ENCODE data around the gene ADCY3. TPM values are rescaled to one million over a fixed set of nuclear protein-coding genes. Genes with fewer than 3 reads are reported as not detected.

Gene ADCY3
- total and polyA plus RNA-seq, 2 of the 4 experiments (the other 2 are of a cell fraction), result 17.4 to 46.1 TPM

DNA sequence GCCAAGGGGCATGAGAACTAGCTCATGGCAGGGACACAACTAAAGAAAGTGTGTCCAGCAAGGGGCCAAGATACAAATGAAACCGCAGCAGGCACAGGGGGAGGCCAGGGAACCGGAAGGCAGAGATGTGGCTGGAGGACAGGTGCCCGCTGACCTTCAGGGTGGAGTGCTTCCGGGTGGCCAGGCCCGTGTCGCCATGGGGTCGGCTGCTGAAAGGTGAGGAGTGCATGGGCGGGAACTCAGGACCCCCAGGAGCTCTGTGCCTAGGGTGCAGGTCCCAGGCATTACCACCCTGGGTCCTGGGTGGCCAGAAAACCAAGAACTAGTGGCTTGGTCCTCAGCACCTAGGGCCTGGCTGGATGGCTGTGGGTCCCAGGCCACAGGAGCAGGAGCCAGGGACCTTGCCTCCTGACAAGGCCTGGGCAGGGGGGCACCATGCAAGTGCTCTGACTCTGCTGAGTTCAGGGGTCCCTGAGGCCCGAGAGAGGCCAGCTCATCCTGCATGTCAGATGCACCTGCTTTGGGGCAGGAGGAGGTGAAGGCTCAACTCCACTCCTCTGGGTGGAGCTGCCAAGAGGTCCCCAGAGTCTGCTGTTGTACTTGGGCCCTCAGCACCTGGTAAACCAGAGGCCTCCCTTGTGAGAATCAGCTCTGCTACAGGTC is 75.9 kb downstream of the ADCY3 start:
- no peaks in the 10 kb centered on the region; the same call in 1 of the 2 replicates for H4K20me1 ChIP-seq (ENCODE audit: insufficient read depth, low read length)
- no peak overlapping the region for H3K4ac ChIP-seq (ENCODE audit: low read depth, low read length)
- no peak overlapping the region for H2BK120ac ChIP-seq (ENCODE audit: low read depth, low read length)
- dilution Hi-C loops (cut with HindIII; ENCODE audit: low sequenced_read_pairs, unreplicated experiment) (no loop called here), intact Hi-C loops (cut with micrococcal nuclease) (no loop called here), in situ Hi-C loops (cut with MboI; ENCODE audit: low sequenced_read_pairs) (loop anchor here (10.0 kb wide), 1 partner anchor 291 kb away; no protein-coding TSS in a partner anchor)
- POLR2A ChIA-PET (ENCODE audit: unreplicated experiment), result no interaction called here
- no peaks in the 10 kb centered on the region for H3K79me1 ChIP-seq (ENCODE audit: low read depth in 1 of 2, low read length in 2 of 2)
- H3K56ac ChIP-seq (ENCODE audit: extremely low read depth, insufficient read depth, low read length), result no peak overlapping the region
- H4K5ac ChIP-seq (ENCODE audit: low read depth, low read length), result no peak overlapping the region
- H3K9me1 ChIP-seq (ENCODE audit: insufficient read depth, low read length), result no peaks in the 10 kb centered on the region
- H3K9ac ChIP-seq (ENCODE audit: low read depth, low read length), result no peak overlapping the region
- H3K4me3 ChIP-seq (ENCODE audit: insufficient read depth, low read depth, low read length), result no peak overlapping the region
- H4K8ac ChIP-seq (ENCODE audit: low read depth in 2 of 2, low read length in 2 of 2), result no peak overlapping the region
- peaks cover 22% of the 10 kb centered on the region for H3K36me3 ChIP-seq (ENCODE audit: control insufficient read depth, insufficient read depth, low read length)
- no peak overlapping the region for H2BK5ac ChIP-seq (ENCODE audit: low read depth, low read length, poor library complexity, severe bottlenecking)
- H2AK5ac ChIP-seq (ENCODE audit: low read depth, low read length), result no peak overlapping the region
- TF ChIP-seq MXI1 (IDR thresholded peaks at IDR 0.05; ENCODE audit: borderline replicate concordance, low read depth, low read length) (no peak), SMC3 (IDR thresholded peaks at IDR 0.05; ENCODE audit: low read depth, low read length) (no peak), RCOR1 (IDR thresholded peaks at IDR 0.05; ENCODE audit: insufficient replicate concordance, low read length) (no peak), CEBPB (IDR thresholded peaks at IDR 0.05; ENCODE audit: low read depth, low read length) (no peak), MAFK (IDR thresholded peaks at IDR 0.05; ENCODE audit: low read depth, low read length) (no peak)
- TF ChIP-seq, protein P1, sequence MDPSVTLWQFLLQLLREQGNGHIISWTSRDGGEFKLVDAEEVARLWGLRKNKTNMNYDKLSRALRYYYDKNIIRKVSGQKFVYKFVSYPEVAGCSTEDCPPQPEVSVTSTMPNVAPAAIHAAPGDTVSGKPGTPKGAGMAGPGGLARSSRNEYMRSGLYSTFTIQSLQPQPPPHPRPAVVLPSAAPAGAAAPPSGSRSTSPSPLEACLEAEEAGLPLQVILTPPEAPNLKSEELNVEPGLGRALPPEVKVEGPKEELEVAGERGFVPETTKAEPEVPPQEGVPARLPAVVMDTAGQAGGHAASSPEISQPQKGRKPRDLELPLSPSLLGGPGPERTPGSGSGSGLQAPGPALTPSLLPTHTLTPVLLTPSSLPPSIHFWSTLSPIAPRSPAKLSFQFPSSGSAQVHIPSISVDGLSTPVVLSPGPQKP (IDR thresholded peaks at IDR 0.05; ENCODE audit: borderline replicate concordance, low read depth, low read length), result no peak
- H3K27me3 ChIP-seq (ENCODE audit: control insufficient read depth, insufficient read depth, low read length), result no peaks in the 10 kb centered on the region
- no TSS peak for BruUV-seq (replicated peaks)
- no peaks in the 10 kb centered on the region for H3K9me3 ChIP-seq (ENCODE audit: control insufficient read depth, insufficient read depth, low read length)
- no peak overlapping the region for H2AFZ ChIP-seq (replicated peaks; ENCODE audit: low read length, poor library complexity)
- no peak overlapping the region for H2AK9ac ChIP-seq (replicated peaks; ENCODE audit: low read depth, low read length, poor library complexity)
- H2BK15ac ChIP-seq (ENCODE audit: low read depth, low read length), result no peak overlapping the region
- H3K14ac ChIP-seq (replicated peaks; ENCODE audit: low read depth, low read length), result no peak overlapping the region
- no CpG with 5 or more reads among the region's 9 CpGs for WGBS, 2 experiments (ENCODE audit: extremely low coverage in 2 of 2, insufficient read length in 1 of 2)
- no peak overlapping the region for H3K27ac ChIP-seq (ENCODE audit: insufficient read depth, low read length)
- no peak overlapping the region for H3K23ac ChIP-seq (ENCODE audit: low read depth, low read length)
- H3K4me2 ChIP-seq (ENCODE audit: low read depth, low read length), result no peak overlapping the region
- CTCF ChIA-PET, result no interaction called here
- no peak for DNase-seq
- H4K91ac ChIP-seq (ENCODE audit: insufficient read depth, low read depth, low read length), result no peak overlapping the region
- H3K18ac ChIP-seq (ENCODE audit: low read depth, low read length), result no peak overlapping the region
- H3K4me1 ChIP-seq (ENCODE audit: control insufficient read depth, insufficient read depth, low read length), result no peaks in the 10 kb centered on the region
- no peak overlapping the region for H2BK20ac ChIP-seq (ENCODE audit: low read depth, low read length)
- no peak for ATAC-seq (ENCODE audit: low read depth)

All from IMR-90 (cell line).